Measurements from ENCODE around the gene NR6A1. TPM values are rescaled to one million over a fixed set of nuclear protein-coding genes. Genes with fewer than 3 reads are reported as not detected.
A peak's percentile ranks its signal among the peaks of the same experiment; 100 is the strongest.

NR6A1 gene
- total and polyA plus RNA-seq, 2 of the 13 experiments (the other 11 are each of a cell fraction or from before 2014, with no cell fraction given): 28.1 to 31.5 TPM

GRCh38 chr9:124551472-124552272 lies 219.4 kb downstream of the NR6A1 start (continued):
- TF ChIP-seq MYPOP (CRISPR knock-in tag; IDR thresholded peaks at IDR 0.05): no peak
- no peak for TF ChIP-seq ZFP37 (CRISPR knock-in tag; IDR thresholded peaks at IDR 0.05; ENCODE audit: borderline replicate concordance)
- TF ChIP-seq POGZ (CRISPR knock-in tag; IDR thresholded peaks at IDR 0.05): no peak
- TF ChIP-seq ZNF614 (CRISPR knock-in tag; IDR thresholded peaks at IDR 0.05; ENCODE audit: borderline replicate concordance): no peak
- no peak for TF ChIP-seq CEBPG (CRISPR knock-in tag; IDR thresholded peaks at IDR 0.05)
- TF ChIP-seq HMGXB4 (CRISPR knock-in tag; IDR thresholded peaks at IDR 0.05; ENCODE audit: borderline replicate concordance in 1 of 2, low read depth in 1 of 2): peak in 1 of 2 experiments; percentile 32; a peak in 1 of 4 replicates
- no peak for TF ChIP-seq TFAP4 (IDR thresholded peaks at IDR 0.05; ENCODE audit: borderline replicate concordance, low read depth)
- peak; percentile 18; the same call in 1 of the 2 replicates for TF ChIP-seq ZMYM3 (CRISPR knock-in tag; IDR thresholded peaks at IDR 0.05)
- peak; percentile 36; the same call in 1 of the 2 replicates for TF ChIP-seq MEF2D (CRISPR knock-in tag; IDR thresholded peaks at IDR 0.05)
- no peak for TF ChIP-seq ZNF75D (CRISPR knock-in tag; IDR thresholded peaks at IDR 0.05; ENCODE audit: borderline replicate concordance)
- TF ChIP-seq GMEB2 (CRISPR knock-in tag; IDR thresholded peaks at IDR 0.05; ENCODE audit: low read depth): no peak
- TF ChIP-seq ARID5B (CRISPR knock-in tag; IDR thresholded peaks at IDR 0.05): peak; percentile 19; the same call in 1 of the 2 replicates
- peak; percentile 49; the same call in 1 of the 2 replicates for TF ChIP-seq ERF (CRISPR knock-in tag; IDR thresholded peaks at IDR 0.05)
- TF ChIP-seq MED8 (CRISPR knock-in tag; IDR thresholded peaks at IDR 0.05; ENCODE audit: insufficient replicate concordance): no peak
- TF ChIP-seq ZSCAN22 (CRISPR knock-in tag; IDR thresholded peaks at IDR 0.05): no peak
- peak; percentile 22 for TF ChIP-seq TEAD3 (CRISPR knock-in tag; optimal IDR thresholded peaks at IDR 0.05; ENCODE audit: borderline replicate concordance)
